Panc1 (cell line): ENCODE results near the gene DAO. TPM values are rescaled to one million over a fixed set of nuclear protein-coding genes. Genes with fewer than 3 reads are reported as not detected.
A peak's percentile ranks its signal among the peaks of the same experiment; 100 is the strongest.

ENCODE experiments used
- ATAC-seq: fragments of 200-7000 bp; cut with Tn5 transposase; 2 replicates; pipeline ENCODE4 v1.9.1; 2020; ENCODE audit warnings: mild to moderate bottlenecking, moderate library complexity
- BruUV-seq: library from RNA; stranded (reverse); fragments of 400-500 nt; replicated peaks from 2 replicates; lab custom pipeline; 2021; lab: Mats Ljungman, UMichigan
- CTCF ChIA-PET: fragments of 300-600 bp; sonication (Branson Sonifier 250); formaldehyde crosslinking; loops from one replicate; lab custom pipeline; 2022; ENCODE audit warnings: antibody characterized with exemption; lab: Charles Lee
- POLR2A ChIA-PET: fragments of 300-600 bp; sonication (Branson Sonifier 250); formaldehyde crosslinking; loops from one replicate; lab custom pipeline; 2022; ENCODE audit warnings: antibody characterized with exemption; lab: Charles Lee
- DNase-seq: peaks from one replicate; pipeline ENCODE4 v3.0.0-alpha.2; 2010; ENCODE audit warnings: low read depth, low spot score
- H3K27ac ChIP-seq: 2 replicates; pipeline ENCODE4 v1.5.1; 2011; ENCODE audit warnings: mild to moderate bottlenecking, low read length, inconsistent platforms
- H3K27me3 ChIP-seq: fragments of 200-500 bp; sonication (Bioruptor generic); 2 replicates; pipeline ENCODE4 v1.6.0; 2014; ENCODE audit warnings: low read length, inconsistent platforms; ENCODE audit not compliant: control insufficient read depth, insufficient read depth
- H3K36me3 ChIP-seq: fragments of 200-500 bp; sonication (Bioruptor generic); 2 replicates; pipeline ENCODE4 v1.5.1; 2014; ENCODE audit warnings: inconsistent platforms, mild to moderate bottlenecking, low read length, moderate library complexity; ENCODE audit not compliant: control insufficient read depth, insufficient read depth
- H3K4me1 ChIP-seq: 2 replicates; pipeline ENCODE4 v1.5.1; 2011; ENCODE audit warnings: inconsistent platforms, mild to moderate bottlenecking, low read length, moderate library complexity; ENCODE audit not compliant: control insufficient read depth, insufficient read depth
- H3K4me3 ChIP-seq, 2 experiments: 2 replicates each; pipeline ENCODE4 v1.5.1; 2011 to 2012; ENCODE audit warnings: low read depth in 2 of 2, low read length in 2 of 2, mild to moderate bottlenecking in 2 of 2, inconsistent platforms in 1 of 2, moderate library complexity in 1 of 2
- H3K9me3 ChIP-seq: fragments of 200-500 bp; sonication (Bioruptor generic); 2 replicates; pipeline ENCODE4 v1.5.1; 2014; ENCODE audit warnings: low read depth, mild to moderate bottlenecking, inconsistent platforms, low read length, moderate library complexity; ENCODE audit not compliant: control insufficient read depth, insufficient read depth
- POLR2AphosphoS5 ChIP-seq: IDR thresholded peaks from 2 replicates; pipeline ENCODE4 v1.6.1; 2012; ENCODE audit warnings: mild to moderate bottlenecking, low read depth, low read length, moderate library complexity
- SIN3A ChIP-seq: IDR thresholded peaks from 2 replicates; pipeline ENCODE4 v1.6.1; 2012; ENCODE audit warnings: low read depth, mild to moderate bottlenecking, low read length, moderate library complexity, borderline replicate concordance; ENCODE audit not compliant: insufficient read depth
- TCF7L2 ChIP-seq: IDR thresholded peaks from 2 replicates; pipeline ENCODE4 v1.6.1; 2011; ENCODE audit warnings: mild to moderate bottlenecking, low read depth, low read length, inconsistent platforms
- in situ Hi-C: cut with HindIII; loops from 2 replicates; pipeline ENCODE4 v1.10.0; 2016; ENCODE audit warnings: low sequenced_read_pairs, low pct_unique_long_range_greater_than_20kb
- intact Hi-C: fragments of 100-400 bp; cut with micrococcal nuclease; formaldehyde crosslinking; loops from one replicate; pipeline ENCODE4 v1.10.0; 2022; ENCODE audit not compliant: unreplicated experiment
- total RNA-seq: library from RNA; stranded (reverse); gene quantifications from one replicate; pipeline ENCODE4 v1.2.1, GENCODE V29; 2021; ENCODE audit not compliant: unreplicated experiment
- TF ChIP-seq, protein P1 (sequence below), 2 experiments: IDR thresholded peaks; 2 replicates each; pipeline ENCODE4 v1.6.1; 2011 to 2012; ENCODE audit warnings: low read depth in 2 of 2, control low read depth in 1 of 2, low read length in 1 of 2, mild to moderate bottlenecking in 1 of 2, moderate library complexity in 1 of 2; ENCODE audit not compliant: insufficient read depth in 1 of 2
- TF ChIP-seq, protein P2 (sequence below): fragments of 450-650 bp; IDR thresholded peaks from 2 replicates; pipeline ENCODE4 v1.5.1; 2017; ENCODE audit warnings: mild to moderate bottlenecking

Gene DAO
- total RNA-seq, 1 experiment from 2014 or later, result not detected

DNA sequence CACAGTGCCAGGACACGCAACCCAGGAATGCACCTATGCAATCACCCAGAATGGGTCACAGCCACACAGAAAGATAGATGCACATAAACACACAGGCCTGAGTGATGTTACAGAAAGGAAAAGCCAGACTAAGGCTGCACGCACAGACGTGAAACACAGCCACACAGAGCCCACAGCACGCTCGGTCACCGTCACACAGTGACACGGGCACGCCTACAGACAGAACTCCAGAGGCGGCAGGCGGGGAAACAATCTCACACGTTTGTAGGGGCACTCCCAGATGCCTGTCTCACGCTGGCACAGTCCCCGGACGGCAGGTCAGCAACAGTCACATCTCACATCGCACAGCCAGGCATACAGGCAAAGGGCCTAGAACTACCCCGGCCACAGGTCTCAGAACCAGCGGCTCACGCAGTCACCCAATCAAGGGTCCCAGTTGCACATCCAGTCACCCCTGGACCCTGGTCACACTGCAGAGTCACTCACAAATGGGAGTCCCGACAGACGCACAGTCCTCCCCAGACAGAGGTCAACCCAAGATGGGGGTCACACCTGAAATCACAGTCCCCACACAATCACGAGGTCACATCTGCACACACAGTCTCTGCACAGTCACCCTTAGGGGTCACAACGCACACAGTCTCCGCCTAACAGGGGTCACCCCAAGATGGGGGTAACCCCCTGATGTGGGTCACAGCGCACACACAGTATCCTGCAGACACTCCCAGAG is 23.3 kb upstream of the DAO start:
- Histone ChIP-seq H3K4me1 (peaks cover 42% of the 10 kb centered on the region), H3K4me3 (peak overlapping the region; percentile 61 to 99), H3K36me3 (peaks cover under 1% of the 10 kb centered on the region), H3K27ac (peak overlapping the region; percentile 89), H3K27me3 (no peaks in the 10 kb centered on the region), H3K9me3 (no peaks in the 10 kb centered on the region; the same call in 1 of the 2 replicates)
- ChIA-PET POLR2A (interaction anchor here (0.6 kb wide), 1 partner anchor 16 kb away, joined by 3 read pairs; no protein-coding TSS in a partner anchor), CTCF (no interaction called here)
- in situ Hi-C loops, result no loop called here
- BruUV-seq, result no TSS peak
- DNase-seq (no peak), ATAC-seq (peak; percentile 28)
- intact Hi-C loops, result loop anchor here (10.0 kb wide), 1 partner anchor 238 kb away; the partner anchor contains the start of genes ALKBH2 and UNG
- TF ChIP-seq SIN3A, result 0 out of 2 replicates have a peak, but pooled peaks have one; percentile 65
- TF ChIP-seq, protein P1, sequence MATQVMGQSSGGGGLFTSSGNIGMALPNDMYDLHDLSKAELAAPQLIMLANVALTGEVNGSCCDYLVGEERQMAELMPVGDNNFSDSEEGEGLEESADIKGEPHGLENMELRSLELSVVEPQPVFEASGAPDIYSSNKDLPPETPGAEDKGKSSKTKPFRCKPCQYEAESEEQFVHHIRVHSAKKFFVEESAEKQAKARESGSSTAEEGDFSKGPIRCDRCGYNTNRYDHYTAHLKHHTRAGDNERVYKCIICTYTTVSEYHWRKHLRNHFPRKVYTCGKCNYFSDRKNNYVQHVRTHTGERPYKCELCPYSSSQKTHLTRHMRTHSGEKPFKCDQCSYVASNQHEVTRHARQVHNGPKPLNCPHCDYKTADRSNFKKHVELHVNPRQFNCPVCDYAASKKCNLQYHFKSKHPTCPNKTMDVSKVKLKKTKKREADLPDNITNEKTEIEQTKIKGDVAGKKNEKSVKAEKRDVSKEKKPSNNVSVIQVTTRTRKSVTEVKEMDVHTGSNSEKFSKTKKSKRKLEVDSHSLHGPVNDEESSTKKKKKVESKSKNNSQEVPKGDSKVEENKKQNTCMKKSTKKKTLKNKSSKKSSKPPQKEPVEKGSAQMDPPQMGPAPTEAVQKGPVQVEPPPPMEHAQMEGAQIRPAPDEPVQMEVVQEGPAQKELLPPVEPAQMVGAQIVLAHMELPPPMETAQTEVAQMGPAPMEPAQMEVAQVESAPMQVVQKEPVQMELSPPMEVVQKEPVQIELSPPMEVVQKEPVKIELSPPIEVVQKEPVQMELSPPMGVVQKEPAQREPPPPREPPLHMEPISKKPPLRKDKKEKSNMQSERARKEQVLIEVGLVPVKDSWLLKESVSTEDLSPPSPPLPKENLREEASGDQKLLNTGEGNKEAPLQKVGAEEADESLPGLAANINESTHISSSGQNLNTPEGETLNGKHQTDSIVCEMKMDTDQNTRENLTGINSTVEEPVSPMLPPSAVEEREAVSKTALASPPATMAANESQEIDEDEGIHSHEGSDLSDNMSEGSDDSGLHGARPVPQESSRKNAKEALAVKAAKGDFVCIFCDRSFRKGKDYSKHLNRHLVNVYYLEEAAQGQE (IDR thresholded peaks at IDR 0.05; ENCODE audit: insufficient read depth in 1 of 2, low read depth in 2 of 2, low read length in 1 of 2), result no peak

DNA sequence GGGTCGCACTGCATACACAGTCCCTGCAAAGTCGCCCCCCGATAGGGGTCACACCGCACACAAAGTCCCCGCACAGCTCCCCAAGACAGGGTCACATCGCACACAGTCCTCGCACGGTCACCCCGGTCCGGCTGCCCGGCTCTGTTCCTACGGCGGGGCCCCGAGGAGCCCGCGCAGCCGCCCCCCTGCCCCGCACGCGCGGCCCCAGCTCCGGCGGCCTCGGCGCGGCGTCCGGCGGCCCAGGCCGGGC is 22.8 kb upstream of the DAO start:
- Histone ChIP-seq H3K36me3 (no peaks in the 10 kb centered on the region; the same call in 1 of the 2 replicates), H3K27ac (peak overlapping the region; percentile 89), H3K27me3 (no peaks in the 10 kb centered on the region), H3K4me1 (peaks cover 38% of the 10 kb centered on the region), H3K9me3 (no peaks in the 10 kb centered on the region; the same call in 1 of the 2 replicates), H3K4me3 (peak overlapping the region; percentile 61 to 99)
- ChIA-PET POLR2A (interaction anchor here (0.6 to 0.7 kb wide), 3 partner anchors 14 to 19 kb away, joined by 3 read pairs; no protein-coding TSS in a partner anchor), CTCF (no interaction called here)
- ATAC-seq (0 out of 2 replicates have a peak, but pooled peaks have one; percentile 3), DNase-seq (no peak)
- in situ Hi-C loops, result no loop called here
- TF ChIP-seq POLR2AphosphoS5 (no peak), TCF7L2 (no peak), SIN3A (no peak)
- TF ChIP-seq, protein P1 (IDR thresholded peaks at IDR 0.05; ENCODE audit: insufficient read depth in 1 of 2, low read depth in 2 of 2, low read length in 1 of 2), result no peak
- TF ChIP-seq, protein P2, sequence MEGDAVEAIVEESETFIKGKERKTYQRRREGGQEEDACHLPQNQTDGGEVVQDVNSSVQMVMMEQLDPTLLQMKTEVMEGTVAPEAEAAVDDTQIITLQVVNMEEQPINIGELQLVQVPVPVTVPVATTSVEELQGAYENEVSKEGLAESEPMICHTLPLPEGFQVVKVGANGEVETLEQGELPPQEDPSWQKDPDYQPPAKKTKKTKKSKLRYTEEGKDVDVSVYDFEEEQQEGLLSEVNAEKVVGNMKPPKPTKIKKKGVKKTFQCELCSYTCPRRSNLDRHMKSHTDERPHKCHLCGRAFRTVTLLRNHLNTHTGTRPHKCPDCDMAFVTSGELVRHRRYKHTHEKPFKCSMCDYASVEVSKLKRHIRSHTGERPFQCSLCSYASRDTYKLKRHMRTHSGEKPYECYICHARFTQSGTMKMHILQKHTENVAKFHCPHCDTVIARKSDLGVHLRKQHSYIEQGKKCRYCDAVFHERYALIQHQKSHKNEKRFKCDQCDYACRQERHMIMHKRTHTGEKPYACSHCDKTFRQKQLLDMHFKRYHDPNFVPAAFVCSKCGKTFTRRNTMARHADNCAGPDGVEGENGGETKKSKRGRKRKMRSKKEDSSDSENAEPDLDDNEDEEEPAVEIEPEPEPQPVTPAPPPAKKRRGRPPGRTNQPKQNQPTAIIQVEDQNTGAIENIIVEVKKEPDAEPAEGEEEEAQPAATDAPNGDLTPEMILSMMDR, result no peak
- no TSS peak for BruUV-seq
- intact Hi-C loops, result loop anchor here (10.0 kb wide), 1 partner anchor 238 kb away; the partner anchor contains the start of genes ALKBH2 and UNG
